Neuronal stem cell (in vitro differentiated cells): Measurements from ENCODE around the gene KRT78.
A peak's percentile ranks its signal among the peaks of the same experiment; 100 is the strongest.

Experiments
- DNase-seq: peaks from one replicate; pipeline ENCODE4 v3.0.0-alpha.2; 2013; ENCODE audit warnings: low spot score
- H2AFZ ChIP-seq: one replicate; pipeline ENCODE4 v1.6.1; 2013; ENCODE audit warnings: mild to moderate bottlenecking, low read length, inconsistent platforms
- H2AK5ac ChIP-seq: 2 replicates; pipeline ENCODE4 v1.6.1; 2013; ENCODE audit warnings: low read depth, mild to moderate bottlenecking, inconsistent platforms, low read length, moderate library complexity, mixed read lengths
- H2BK120ac ChIP-seq: 2 replicates; pipeline ENCODE4 v1.6.1; 2013; ENCODE audit warnings: low read depth, mild to moderate bottlenecking, inconsistent platforms, low read length, moderate library complexity, mixed read lengths
- H2BK12ac ChIP-seq: one replicate; pipeline ENCODE4 v1.6.1; 2013; ENCODE audit warnings: low read length, inconsistent platforms
- H2BK15ac ChIP-seq: 2 replicates; pipeline ENCODE4 v1.6.1; 2013; ENCODE audit warnings: mild to moderate bottlenecking, low read length, inconsistent platforms, mixed read lengths
- H2BK5ac ChIP-seq: one replicate; pipeline ENCODE4 v1.6.1; 2013; ENCODE audit warnings: inconsistent platforms, mild to moderate bottlenecking, low read length, moderate library complexity
- H3K14ac ChIP-seq: one replicate; pipeline ENCODE4 v1.6.1; 2013; ENCODE audit warnings: low read length, inconsistent platforms
- H3K18ac ChIP-seq: 2 replicates; pipeline ENCODE4 v1.6.1; 2013; ENCODE audit warnings: low read length, inconsistent platforms
- H3K23ac ChIP-seq: 2 replicates; pipeline ENCODE4 v1.6.1; 2013; ENCODE audit warnings: low read depth, mild to moderate bottlenecking, mixed read lengths, low read length, inconsistent platforms; ENCODE audit not compliant: poor library complexity
- H3K27ac ChIP-seq: replicated peaks from 3 replicates; pipeline ENCODE4 v1.5.1; 2013; ENCODE audit warnings: low read length, inconsistent platforms
- H3K27me3 ChIP-seq, 3 experiments: 2 replicates each; pipeline ENCODE4 v1.6.1; 2013; ENCODE audit warnings: low read length in 3 of 3, mild to moderate bottlenecking in 2 of 3, inconsistent platforms in 1 of 3, low read depth in 1 of 3, mixed read lengths in 1 of 3, moderate library complexity in 1 of 3; ENCODE audit not compliant: control insufficient read depth in 3 of 3, insufficient read depth in 3 of 3
- H3K36me3 ChIP-seq, 2 donors: replicated peaks in 1 of 2; 2 replicates each; pipeline ENCODE4 v1.6.1; 2013; ENCODE audit warnings: low read length in 2 of 2; ENCODE audit not compliant: control insufficient read depth in 2 of 2, insufficient read depth in 2 of 2
- H3K4ac ChIP-seq: 2 replicates; pipeline ENCODE4 v1.6.1; 2013; ENCODE audit warnings: inconsistent platforms, mild to moderate bottlenecking, low read length, moderate library complexity
- H3K4me1 ChIP-seq, 2 donors: 1 replicate in 1 of 2; 2 replicates in 1 of 2; pipeline ENCODE4 v1.6.1; 2013; ENCODE audit warnings: low read length in 2 of 2, low read depth in 1 of 2; ENCODE audit not compliant: control insufficient read depth in 2 of 2, insufficient read depth in 1 of 2
- H3K4me2 ChIP-seq: one replicate; pipeline ENCODE4 v1.6.1; 2013; ENCODE audit warnings: mild to moderate bottlenecking, low read length, inconsistent platforms; ENCODE audit not compliant: insufficient read depth, poor library complexity, severe bottlenecking
- H3K4me3 ChIP-seq, 2 donors: 2 replicates each; pipeline ENCODE4 v1.5.1; 2013; ENCODE audit warnings: low read length in 2 of 2, mild to moderate bottlenecking in 2 of 2, inconsistent platforms in 1 of 2, moderate library complexity in 1 of 2
- H3K79me1 ChIP-seq: one replicate; pipeline ENCODE4 v1.6.1; 2013; ENCODE audit warnings: low read depth, mild to moderate bottlenecking, inconsistent platforms, low read length, moderate library complexity
- H3K9ac ChIP-seq: one replicate; pipeline ENCODE4 v1.6.1; 2013; ENCODE audit warnings: mild to moderate bottlenecking, low read depth, low read length, inconsistent platforms; ENCODE audit not compliant: poor library complexity
- H3K9me3 ChIP-seq, 2 donors: replicated peaks in 1 of 2; 2 replicates each; pipeline versions ENCODE3 to v1.6.1; 2013; ENCODE audit warnings: low read length in 2 of 2, mild to moderate bottlenecking in 2 of 2, inconsistent platforms in 1 of 2, low read depth in 1 of 2, mixed read lengths in 1 of 2, moderate library complexity in 1 of 2; ENCODE audit not compliant: control insufficient read depth in 2 of 2, insufficient read depth in 1 of 2
- H4K8ac ChIP-seq: one replicate; pipeline ENCODE4 v1.6.1; 2013; ENCODE audit warnings: low read depth, mild to moderate bottlenecking, inconsistent platforms, low read length, moderate library complexity
- H4K91ac ChIP-seq: one replicate; pipeline ENCODE4 v1.6.1; 2013; ENCODE audit warnings: low read length, low read depth, mild to moderate bottlenecking, inconsistent platforms; ENCODE audit not compliant: poor library complexity
- WGBS, 2 donors: extraction: QIAGEN DNeasy Blood & Tissue Kit; methylation state at CpG; one replicate each; pipeline ENCODE4 v1.1.7; 2013; ENCODE audit warnings: missing lambda C conversion rate in 2 of 2, mixed read lengths in 1 of 2; ENCODE audit not compliant: insufficient read length in 2 of 2, insufficient replicate concordance in 1 of 2; ENCODE audit errors: extremely low coverage in 2 of 2; 5-methylcytosine and 5-hydroxymethylcytosine counted together

Gene KRT78

DNA sequence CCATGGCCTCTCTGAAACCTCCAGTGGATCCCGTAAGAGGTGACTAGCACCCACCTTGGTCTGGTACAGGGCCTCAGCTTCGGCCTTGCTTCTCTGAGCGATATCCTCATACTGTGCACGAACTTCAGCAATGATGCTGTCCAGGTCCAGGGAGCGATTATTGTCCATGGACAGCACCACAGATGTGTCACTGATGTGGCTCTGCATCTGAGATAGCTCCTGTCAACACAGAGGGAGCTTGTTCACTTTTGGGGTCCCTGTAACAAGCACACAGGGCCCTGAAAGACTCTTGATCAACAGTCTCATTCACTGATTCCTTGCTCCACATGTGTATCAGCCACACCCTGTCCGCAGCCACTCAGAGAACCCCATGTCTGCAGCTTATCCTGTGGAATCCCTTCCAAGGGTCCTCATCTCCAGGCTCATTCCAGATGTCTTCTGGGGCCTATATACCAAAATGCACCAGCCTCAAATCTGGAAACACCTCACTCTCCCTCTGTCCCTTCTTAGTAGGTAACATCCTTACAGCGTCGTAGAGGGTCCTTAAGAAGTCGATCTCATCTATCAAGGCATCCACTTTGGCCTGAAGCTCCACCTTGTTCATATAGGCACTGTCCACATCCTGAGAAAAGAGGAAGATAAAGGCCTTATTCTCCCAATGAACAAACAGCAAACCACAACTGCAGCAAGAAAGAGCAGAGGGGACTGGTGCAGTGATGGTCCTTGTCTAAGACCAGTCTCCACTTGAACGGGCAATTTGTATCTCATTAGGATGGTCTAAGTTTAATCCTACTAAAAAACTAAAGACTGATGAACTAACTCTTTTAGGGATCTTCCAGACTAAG is 56.4 kb downstream of the KRT78 start:
- Histone ChIP-seq H2AK5ac (no peak overlapping the region), H3K9ac (no peak overlapping the region), H3K14ac (no peak overlapping the region), H2BK5ac (no peak overlapping the region), H3K27me3 (no peaks in the 10 kb centered on the region), H3K79me1 (no peaks in the 10 kb centered on the region), H3K27ac (no peak overlapping the region), H3K4me1 (no peaks in the 10 kb centered on the region), H3K23ac (no peak overlapping the region), H3K4ac (no peak overlapping the region), H4K8ac (no peak overlapping the region), H3K9me3 (no peaks in the 10 kb centered on the region), H2BK15ac (no peak overlapping the region), H2BK12ac (no peak overlapping the region), H3K4me3 (no peak overlapping the region), H3K36me3 (no peaks in the 10 kb centered on the region), H2BK120ac (no peak overlapping the region), H3K4me2 (no peak overlapping the region), H2AFZ (no peak overlapping the region), H3K18ac (no peak overlapping the region), H4K91ac (no peak overlapping the region)
- no peak for DNase-seq
- no CpG with 5 or more reads among the region's 10 CpGs for WGBS, 2 donors

- Histone ChIP-seq H3K23ac (peak overlapping the region; percentile 34), H2BK120ac (no peak overlapping the region), H3K4ac (no peak overlapping the region), H2BK15ac (no peak overlapping the region), H3K36me3 (no peaks in the 10 kb centered on the region), H3K9me3 (no peaks in the 10 kb centered on the region), H2BK5ac (no peak overlapping the region), H3K14ac (no peak overlapping the region), H4K91ac (no peak overlapping the region), H3K4me3 (no peak overlapping the region), H2BK12ac (no peak overlapping the region), H3K79me1 (no peaks in the 10 kb centered on the region), H3K9ac (no peak overlapping the region), H3K4me1 (no peaks in the 10 kb centered on the region), H4K8ac (no peak overlapping the region), H2AK5ac (no peak overlapping the region), H2AFZ (no peak overlapping the region), H3K4me2 (no peak overlapping the region), H3K18ac (no peak overlapping the region), H3K27me3 (no peaks in the 10 kb centered on the region), H3K27ac (no peak overlapping the region)
- no peak for DNase-seq
- no CpG with 5 or more reads among the region's 12 CpGs for WGBS, 2 donors
Observed at GRCh38 chr12:52791271-52792184, 57.3 kb downstream of the KRT78 start.

DNA sequence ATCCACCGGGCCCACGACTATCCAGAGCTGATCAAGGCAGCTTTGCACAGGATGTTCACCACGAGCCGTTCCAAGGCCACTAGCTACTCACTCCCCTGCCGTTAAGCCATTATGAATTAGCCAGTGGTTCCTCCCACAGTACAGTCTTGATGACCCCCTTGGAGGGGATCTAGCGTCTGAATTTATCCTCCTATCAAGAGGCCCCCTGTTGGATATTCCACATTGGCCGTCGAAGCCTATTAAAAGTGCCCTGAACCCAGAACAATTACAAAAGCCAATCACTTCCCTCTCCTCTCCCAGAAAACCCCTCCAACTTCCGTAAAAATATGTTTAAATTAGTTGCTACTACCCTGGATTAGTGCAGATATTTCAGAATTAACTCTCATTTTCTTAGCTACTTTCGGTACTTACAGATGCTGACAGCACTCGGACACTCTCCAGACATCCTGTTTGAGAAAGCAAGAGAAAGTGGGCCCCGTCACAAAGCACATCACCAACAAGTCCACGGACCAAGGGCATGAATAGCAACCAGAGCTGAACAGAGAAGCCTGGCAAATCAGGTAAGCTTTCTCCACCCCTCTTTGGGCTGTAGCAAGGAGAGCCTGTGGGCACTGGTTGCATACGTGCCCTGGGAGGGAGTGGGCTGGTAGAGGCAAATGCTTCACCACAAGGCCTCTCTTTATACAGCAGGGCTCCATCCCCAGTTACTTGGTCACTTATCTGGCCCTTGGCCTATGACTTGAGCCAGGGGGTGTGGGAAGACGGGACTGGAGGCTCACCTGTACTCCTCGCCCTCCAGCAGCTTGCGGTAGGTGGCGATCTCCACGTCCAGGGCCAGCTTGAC is 58.1 kb downstream of the KRT78 start:
- Histone ChIP-seq H3K79me1 (no peaks in the 10 kb centered on the region), H2BK120ac (peak overlapping the region; percentile 38), H3K4me1 (no peaks in the 10 kb centered on the region), H3K18ac (peak overlapping the region; percentile 73), H3K14ac (no peak overlapping the region), H3K23ac (peak overlapping the region; percentile 69), H2AK5ac (no peak overlapping the region), H4K91ac (no peak overlapping the region), H2BK15ac (no peak overlapping the region), H3K4me2 (no peak overlapping the region), H3K9me3 (no peaks in the 10 kb centered on the region), H2BK5ac (no peak overlapping the region), H3K9ac (no peak overlapping the region), H3K27me3 (no peaks in the 10 kb centered on the region), H3K36me3 (no peaks in the 10 kb centered on the region), H2BK12ac (no peak overlapping the region), H3K4me3 (no peak overlapping the region), H3K27ac (no peak overlapping the region), H4K8ac (no peak overlapping the region), H3K4ac (no peak overlapping the region), H2AFZ (no peak overlapping the region)
- no peak for DNase-seq
- WGBS, 2 donors = no CpG with 5 or more reads among the region's 19 CpGs
